Lung (tissue), 12 donors: Measurements from ENCODE around the gene PHACTR3. TPM values are rescaled to one million over a fixed set of nuclear protein-coding genes. Genes with fewer than 3 reads are reported as not detected.

ENCODE experiments used
- ATAC-seq: fragments of 200-7000 bp; cut with Tn5 transposase; one replicate; pipeline ENCODE4 v1.9.1; 2020; ENCODE audit warnings: moderate number of reproducible peaks; ENCODE audit not compliant: insufficient read depth, low FRiP score
- DNase-seq, 3 donors: peaks; one replicate each; pipeline ENCODE4 v3.0.0-alpha.2; 2013 to 2017
- H3K27ac ChIP-seq, 2 donors: one replicate each; pipeline ENCODE4 v1.5.1; 2013; ENCODE audit warnings: mild to moderate bottlenecking in 2 of 2, moderate library complexity in 2 of 2, control low read depth in 1 of 2, inconsistent platforms in 1 of 2, low read depth in 1 of 2, low read length in 1 of 2
- H3K27me3 ChIP-seq, 3 donors: one replicate each; pipeline ENCODE4 v1.5.1; 2013; ENCODE audit warnings: low read length in 2 of 3; ENCODE audit not compliant: control insufficient read depth in 3 of 3, insufficient read depth in 3 of 3
- H3K36me3 ChIP-seq, 4 donors: one replicate each; pipeline ENCODE4 v1.5.1; 2013; ENCODE audit warnings: low read length in 4 of 4, mild to moderate bottlenecking in 1 of 4, moderate library complexity in 1 of 4; ENCODE audit not compliant: control insufficient read depth in 4 of 4, insufficient read depth in 4 of 4
- H3K4me1 ChIP-seq, 5 donors: one replicate each; pipeline ENCODE4 v1.5.1; 2013; ENCODE audit warnings: low read length in 5 of 5, mild to moderate bottlenecking in 2 of 5, moderate library complexity in 1 of 5; ENCODE audit not compliant: control insufficient read depth in 5 of 5, insufficient read depth in 5 of 5
- H3K4me3 ChIP-seq: one replicate; pipeline ENCODE4 v1.5.1; 2013; ENCODE audit warnings: mild to moderate bottlenecking, control low read depth, moderate library complexity
- H3K9ac ChIP-seq, 2 donors: one replicate each; pipeline ENCODE4 v1.5.1; 2013; ENCODE audit warnings: low read length in 2 of 2, control low read depth in 1 of 2; ENCODE audit not compliant: insufficient read depth in 1 of 2
- H3K9me3 ChIP-seq, 4 donors: one replicate each; pipeline ENCODE4 v1.5.1; 2013; ENCODE audit warnings: low read length in 3 of 4, mild to moderate bottlenecking in 1 of 4, moderate library complexity in 1 of 4; ENCODE audit not compliant: control insufficient read depth in 4 of 4, insufficient read depth in 3 of 4
- CTCF ChIP-seq: IDR thresholded peaks from 2 replicates; pipeline ENCODE4 v1.5.1; 2012; ENCODE audit warnings: mild to moderate bottlenecking; ENCODE audit errors: control extremely low read depth, extremely low read depth
- WGBS, 2 donors: extraction: QIAGEN DNeasy Blood & Tissue Kit; methylation state at CpG; one replicate each; pipeline ENCODE4 v1.1.7; 2013; 5-methylcytosine and 5-hydroxymethylcytosine counted together
- polyA plus RNA-seq, 2 donors: library from polyadenylated mRNA; stranded (reverse); fragments of 200-250 nt; gene quantifications; one replicate each; pipeline ENCODE4 v1.2.1, GENCODE V29; 2013
- total RNA-seq, 2 donors: library from RNA; depleted of rRNA in 1 of 2; stranded (reverse); fragments of >200 nt in 1 of 2; gene quantifications; one replicate each; pipeline ENCODE4 v1.2.1, GENCODE V29; 2014 to 2021
- donor health status: control.
- donor health status: control.
- donor health status: Bipolar disorder and iron deficiency.
- donor health status: healthy.
- donor health status: DM: yes; HTN: yes; CAD: no.

PHACTR3 gene
- total and polyA plus RNA-seq, 4 donors, result 3.8 to 12.0 (median 5.9) TPM

GRCh38 chr20:59660471-59660870, 56.1 kb downstream of the PHACTR3 start:
- ATAC-seq, result no peak
- no peak overlapping the region for H3K27ac ChIP-seq
- 65 to 85% methylated on average over 2 of the region's 2 CpGs for WGBS, 2 donors

GRCh38 chr20:59661153-59661552, 56.8 kb downstream of the PHACTR3 start:
- no peak for TF ChIP-seq CTCF
- Histone ChIP-seq H3K4me1 (peaks cover 0 to 49% (median 9%) of the 10 kb centered on the region in 5 donors), H3K9me3 (peaks cover 0 to 10% (median 5%) of the 10 kb centered on the region in 4 donors), H3K4me3 (no peak overlapping the region), H3K27ac (no peak overlapping the region), H3K36me3 (no peaks in the 10 kb centered on the region), H3K9ac (peak overlapping the region in 1 of 2 donors; percentile 57), H3K27me3 (peaks cover 0 to 5% (median 3%) of the 10 kb centered on the region in 3 donors)
- peak in 1 of 3 donors; percentile 33 for DNase-seq
- WGBS, 2 donors, result 48 to 56% methylated on average over 8 of the region's 8 CpGs
- ATAC-seq, result no peak

More at GRCh38 chr20:59660471-59660870, 56.1 kb downstream of the PHACTR3 start:
- TF ChIP-seq CTCF, result no peak
- Histone ChIP-seq H3K36me3 (no peaks in the 10 kb centered on the region), H3K9me3 (peaks cover 1 to 10% (median 3%) of the 10 kb centered on the region in 4 donors), H3K27me3 (peaks cover 0 to 5% (median 3%) of the 10 kb centered on the region in 3 donors), H3K4me3 (no peak overlapping the region), H3K9ac (peak overlapping the region in 1 of 2 donors; percentile 57), H3K4me1 (peaks cover 0 to 47% (median 9%) of the 10 kb centered on the region in 5 donors)
- DNase-seq, result peak; percentile 49 to 93 (median 90)

- ATAC-seq, result no peak
- H3K27me3 ChIP-seq, result peaks cover 0 to 5% (median 3%) of the 10 kb centered on the region in 3 donors
- WGBS, 2 donors, result 68 to 71% methylated on average over 10 of the region's 10 CpGs
- H3K36me3 ChIP-seq, result no peaks in the 10 kb centered on the region
- peaks cover 0 to 49% (median 9%) of the 10 kb centered on the region in 5 donors for H3K4me1 ChIP-seq
- H3K9ac ChIP-seq, result peak overlapping the region in 1 of 2 donors; percentile 57
- H3K27ac ChIP-seq, result no peak overlapping the region
- DNase-seq, result no peak
- H3K9me3 ChIP-seq, result peaks cover 0 to 10% (median 5%) of the 10 kb centered on the region in 4 donors
- no peak overlapping the region for H3K4me3 ChIP-seq
- no peak for TF ChIP-seq CTCF
These were observed 57.3 kb downstream of the PHACTR3 start for GRCh38 chr20:59661621-59662020.

GRCh38 chr20:59662161-59662560, 57.8 kb downstream of the PHACTR3 start:
- ATAC-seq (no peak), DNase-seq (no peak)
- Histone ChIP-seq H3K9ac (no peak overlapping the region), H3K27me3 (peaks cover 0 to 5% (median 3%) of the 10 kb centered on the region in 3 donors), H3K4me1 (peaks cover 0 to 49% (median 9%) of the 10 kb centered on the region in 5 donors), H3K36me3 (no peaks in the 10 kb centered on the region), H3K27ac (no peak overlapping the region), H3K9me3 (peaks cover 0 to 7% (median 4%) of the 10 kb centered on the region in 4 donors), H3K4me3 (no peak overlapping the region)
- no peak for TF ChIP-seq CTCF
- WGBS, 2 donors, result 63 to 66% methylated on average over 5 of the region's 5 CpGs
